NB4 (cell line): ENCODE data around the gene MAML2.

Source experiments
- DNase-seq: peaks from one replicate; pipeline ENCODE4 v3.0.0; 2010; ENCODE audit warnings: low read depth
- H3K4me3 ChIP-seq: one replicate; pipeline ENCODE4 v1.5.1; 2011; ENCODE audit warnings: mild to moderate bottlenecking, low read depth, low read length, moderate library complexity
- MYC ChIP-seq: IDR thresholded peaks from 2 replicates; pipeline ENCODE4 v1.6.1; 2011; ENCODE audit warnings: low read depth, low read length
- POLR2A ChIP-seq: IDR thresholded peaks from 2 replicates; pipeline ENCODE4 v1.6.1; 2011; ENCODE audit warnings: mild to moderate bottlenecking; ENCODE audit not compliant: insufficient read length; ENCODE audit errors: extremely low read depth
- TF ChIP-seq, protein P1 (sequence below): IDR thresholded peaks from one replicate; pipeline ENCODE4 v1.5.1; 2012; ENCODE audit warnings: low read depth, low read length
- TF ChIP-seq, protein P2 (sequence below): IDR thresholded peaks from 2 replicates; pipeline ENCODE4 v1.6.1; 2011; ENCODE audit warnings: low read depth, low read length

MAML2 gene

DNA sequence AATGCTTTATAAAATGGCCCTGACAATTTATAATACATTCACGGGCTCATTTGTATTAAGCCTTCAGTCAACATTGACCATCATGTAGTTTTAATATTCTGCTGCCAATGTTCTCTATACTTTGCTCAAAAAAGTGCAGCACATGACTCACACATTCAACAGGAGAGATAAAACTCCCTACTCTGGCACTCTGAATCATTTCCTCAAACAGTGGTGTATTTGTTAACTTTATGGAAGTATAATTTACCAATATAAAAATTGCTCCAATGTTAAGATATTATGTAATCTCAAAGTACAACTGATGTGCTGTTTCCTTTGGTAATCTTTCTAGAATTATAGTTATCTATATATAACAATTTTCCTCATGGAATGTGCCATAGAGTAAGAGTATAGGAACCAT, 39.9 kb downstream of the MAML2 start:
- TF ChIP-seq, protein P1, sequence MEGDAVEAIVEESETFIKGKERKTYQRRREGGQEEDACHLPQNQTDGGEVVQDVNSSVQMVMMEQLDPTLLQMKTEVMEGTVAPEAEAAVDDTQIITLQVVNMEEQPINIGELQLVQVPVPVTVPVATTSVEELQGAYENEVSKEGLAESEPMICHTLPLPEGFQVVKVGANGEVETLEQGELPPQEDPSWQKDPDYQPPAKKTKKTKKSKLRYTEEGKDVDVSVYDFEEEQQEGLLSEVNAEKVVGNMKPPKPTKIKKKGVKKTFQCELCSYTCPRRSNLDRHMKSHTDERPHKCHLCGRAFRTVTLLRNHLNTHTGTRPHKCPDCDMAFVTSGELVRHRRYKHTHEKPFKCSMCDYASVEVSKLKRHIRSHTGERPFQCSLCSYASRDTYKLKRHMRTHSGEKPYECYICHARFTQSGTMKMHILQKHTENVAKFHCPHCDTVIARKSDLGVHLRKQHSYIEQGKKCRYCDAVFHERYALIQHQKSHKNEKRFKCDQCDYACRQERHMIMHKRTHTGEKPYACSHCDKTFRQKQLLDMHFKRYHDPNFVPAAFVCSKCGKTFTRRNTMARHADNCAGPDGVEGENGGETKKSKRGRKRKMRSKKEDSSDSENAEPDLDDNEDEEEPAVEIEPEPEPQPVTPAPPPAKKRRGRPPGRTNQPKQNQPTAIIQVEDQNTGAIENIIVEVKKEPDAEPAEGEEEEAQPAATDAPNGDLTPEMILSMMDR = no peak
- TF ChIP-seq, protein P2, sequence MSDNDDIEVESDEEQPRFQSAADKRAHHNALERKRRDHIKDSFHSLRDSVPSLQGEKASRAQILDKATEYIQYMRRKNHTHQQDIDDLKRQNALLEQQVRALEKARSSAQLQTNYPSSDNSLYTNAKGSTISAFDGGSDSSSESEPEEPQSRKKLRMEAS = peak; percentile 40; the same call in 1 of the 2 replicates
- peak; percentile 73 for DNase-seq
- no peak overlapping the region for H3K4me3 ChIP-seq

DNA sequence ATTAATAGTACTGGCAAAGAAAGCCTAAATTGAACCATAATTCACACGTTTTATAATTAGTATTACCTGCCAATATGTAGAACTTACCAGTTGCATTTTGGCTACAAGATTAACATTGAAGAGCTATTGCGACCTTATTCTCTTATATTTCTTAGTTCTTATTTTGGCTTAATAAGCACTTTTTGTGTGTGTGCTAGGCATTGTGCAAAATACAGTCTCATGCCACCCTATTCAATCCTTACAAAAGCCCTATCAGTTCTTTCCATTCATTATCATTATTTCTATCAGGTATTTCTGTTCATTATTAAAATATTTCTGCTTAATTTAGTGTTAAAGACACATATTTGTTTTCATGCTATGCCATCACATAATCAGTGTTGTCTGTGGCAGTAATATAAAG, 41.2 kb downstream of the MAML2 start:
- TF ChIP-seq POLR2A = no peak
- TF ChIP-seq, protein P2 = no peak
- no peak for TF ChIP-seq MYC
- TF ChIP-seq, protein P1 = no peak
- no peak for DNase-seq
- no peak overlapping the region for H3K4me3 ChIP-seq

DNA sequence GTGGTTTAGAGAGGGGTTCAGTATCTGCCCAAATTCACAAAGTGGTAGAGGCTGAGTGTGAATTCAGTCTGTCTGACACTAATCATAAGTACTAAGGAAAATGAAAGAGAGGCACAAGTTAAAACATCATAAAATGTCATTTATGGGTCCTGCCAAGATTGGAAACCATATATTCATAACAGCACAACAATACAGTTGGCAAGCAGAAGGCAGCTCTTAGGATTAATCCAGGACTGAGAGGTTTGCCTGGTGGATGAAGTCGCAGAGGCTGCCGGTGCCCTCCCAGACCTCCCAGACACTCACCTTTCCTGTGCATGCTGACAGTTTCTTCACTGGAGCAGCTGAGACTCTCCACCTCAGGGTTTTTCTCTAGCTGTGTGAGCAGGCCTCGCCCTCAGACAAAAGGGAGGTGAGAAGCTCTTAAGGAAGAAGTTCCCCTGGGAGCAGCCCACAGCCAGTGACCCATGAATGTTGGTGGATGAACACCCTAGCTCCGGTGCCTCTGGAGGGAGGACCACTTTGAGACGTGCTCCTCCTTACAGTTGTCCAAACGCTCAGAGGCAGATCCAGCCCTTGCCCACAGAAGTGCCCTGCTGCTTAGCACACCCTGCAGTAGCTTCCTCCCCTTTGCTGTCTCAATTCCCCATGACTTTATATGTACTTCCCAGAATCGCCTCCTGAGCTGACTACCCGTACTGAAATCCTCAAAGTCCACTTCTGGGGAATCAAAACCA, 43.7 kb downstream of the MAML2 start:
- no peak for TF ChIP-seq POLR2A
- DNase-seq = no peak
- no peak overlapping the region for H3K4me3 ChIP-seq

DNA sequence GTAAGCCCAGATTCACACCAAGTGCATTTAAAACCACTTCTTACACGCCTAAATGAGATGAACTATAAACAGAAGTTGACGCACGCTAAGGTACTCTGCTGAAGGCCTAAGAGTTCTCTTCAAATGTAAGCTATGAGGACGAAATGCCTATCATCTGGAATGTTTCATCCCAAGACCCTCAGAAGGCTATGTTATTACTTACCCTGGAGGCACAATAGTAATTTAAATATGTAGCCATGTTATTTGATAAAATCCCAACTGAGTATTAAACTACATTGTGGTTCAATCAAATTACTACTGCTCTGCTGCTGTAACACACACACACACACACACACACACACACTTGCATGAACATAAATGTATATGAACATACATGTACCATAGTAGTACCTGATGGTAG, 47.6 kb downstream of the MAML2 start:
- H3K4me3 ChIP-seq = no peak overlapping the region
- no peak for DNase-seq
- TF ChIP-seq, protein P1 = no peak
- TF ChIP-seq MYC (no peak), POLR2A (no peak)
- TF ChIP-seq, protein P2 = no peak

DNA sequence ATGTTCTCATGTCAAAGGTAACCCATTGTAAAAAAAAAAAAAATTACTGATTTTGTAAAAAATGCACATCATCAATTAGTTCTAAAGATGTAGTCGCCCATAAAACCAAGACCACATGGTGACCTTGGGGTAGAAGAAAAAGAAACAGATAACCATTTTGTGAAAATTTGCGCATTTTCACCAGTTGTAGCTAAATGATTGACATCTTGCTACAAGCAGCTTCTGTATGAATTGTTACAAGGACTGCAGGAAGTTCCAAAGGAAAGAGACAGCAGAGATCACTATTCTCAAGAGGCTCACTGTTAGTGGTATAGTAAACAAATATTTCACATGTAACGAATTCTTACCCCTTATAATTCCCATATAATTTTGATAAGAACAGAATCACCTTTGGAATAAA, 48.7 kb downstream of the MAML2 start:
- DNase-seq = no peak
- H3K4me3 ChIP-seq = no peak overlapping the region
- TF ChIP-seq, protein P1 = no peak
- TF ChIP-seq MYC (no peak), POLR2A (no peak)
- TF ChIP-seq, protein P2 = no peak

DNA sequence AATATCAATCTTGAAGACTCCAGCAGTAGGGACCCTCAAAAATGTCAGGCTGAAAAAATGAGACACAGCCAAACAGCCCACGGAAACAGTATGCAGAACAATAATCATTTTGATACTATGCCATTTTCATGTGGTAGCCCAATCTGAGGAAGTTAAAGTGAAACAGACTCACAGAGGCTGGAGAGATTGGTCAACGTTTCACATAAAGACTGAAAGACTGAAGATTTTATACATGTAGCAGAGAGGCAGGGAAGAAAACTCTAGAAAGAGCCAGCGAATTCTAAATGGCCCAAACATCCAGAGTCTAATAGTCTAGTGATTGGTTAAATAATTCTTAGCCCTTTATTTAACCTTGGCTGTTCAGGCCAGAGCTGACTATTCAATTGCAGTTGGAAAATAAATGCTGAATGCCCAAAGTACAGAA, 49.4 kb downstream of the MAML2 start:
- TF ChIP-seq, protein P2 = no peak
- TF ChIP-seq MYC = no peak
- TF ChIP-seq, protein P1 = no peak
- TF ChIP-seq POLR2A = no peak
- DNase-seq = peak; percentile 34

More for the DNA sequence above, 49.4 kb downstream of the MAML2 start:
- no peak overlapping the region for H3K4me3 ChIP-seq
